GM12878 (cell line): ENCODE results near the gene GGT5. TPM values are rescaled to one million over a fixed set of nuclear protein-coding genes. Genes with fewer than 3 reads are reported as not detected.
A peak's percentile ranks its signal among the peaks of the same experiment; 100 is the strongest.
"Not testable (repeated sequence)": the region's sequence is repeated elsewhere in the genome, so short reads cannot be mapped to it uniquely, and the experiment has no call there.

Experiments used
- ATAC-seq: fragments of 200-7000 bp; cut with Tn5 transposase; 3 replicates; pipeline ENCODE4 v1.9.1; 2020; ENCODE audit warnings: mild to moderate bottlenecking, moderate library complexity
- BruUV-seq: library from RNA; stranded (reverse); fragments of 400-500 nt; replicated peaks from 2 replicates; lab custom pipeline; 2021; lab: Mats Ljungman, UMichigan
- CTCF ChIA-PET: fragments of 300-600 bp; sonication (Branson Sonifier 250); formaldehyde crosslinking; extraction: SDS; loops from one replicate; lab custom pipeline; 2021; ENCODE audit warnings: inconsistent platforms; lab: Yijun Ruan, JAX
- POLR2A ChIA-PET: fragments of 350-600 bp; formaldehyde crosslinking; extraction: SDS; loops from one replicate; lab custom pipeline; 2021; ENCODE audit warnings: inconsistent platforms; lab: Charles Lee
- RAD21 ChIA-PET: fragments of 300-600 bp; sonication (Branson Sonifier 250); formaldehyde crosslinking; loops from one replicate; lab custom pipeline; 2023; ENCODE audit warnings: antibody characterized with exemption; ENCODE audit not compliant: unreplicated experiment; lab: Charles Lee
- SMC1A ChIA-PET: fragments of 300-600 bp; sonication (Branson Sonifier 250); formaldehyde crosslinking; loops from one replicate; lab custom pipeline; 2023; ENCODE audit not compliant: unreplicated experiment, uncharacterized antibody; lab: Charles Lee
- DNase-seq: peaks from one replicate; pipeline ENCODE4 v3.0.0-alpha.2; 2011; ENCODE audit warnings: low read depth, low spot score
- FAIRE-seq: peaks from 3 replicates; lab custom pipeline; 2011; peaks lifted over from hg19 to GRCh38; lab: Jason Lieb, UNC
- H2AFZ ChIP-seq: 2 replicates; pipeline ENCODE4 v1.6.0; 2011; ENCODE audit warnings: low read depth, low read length, control low read depth; ENCODE audit not compliant: control insufficient read depth
- H3K27ac ChIP-seq: 2 replicates; pipeline ENCODE4 v1.5.1; 2011; ENCODE audit warnings: control low read depth; ENCODE audit not compliant: control insufficient read depth, insufficient read depth
- H3K27me3 ChIP-seq, 2 experiments: replicated peaks in 1 of 2; 2 replicates each; pipeline versions ENCODE4 v1.6.0 to v1.6.1; 2011; ENCODE audit warnings: low read length in 1 of 2; ENCODE audit not compliant: control insufficient read depth in 2 of 2, insufficient read depth in 2 of 2
- H3K36me3 ChIP-seq, 2 experiments: 2 replicates each; pipeline ENCODE4 v1.5.1; 2011; ENCODE audit warnings: low read length in 1 of 2; ENCODE audit not compliant: control insufficient read depth in 2 of 2, insufficient read depth in 2 of 2
- H3K4me1 ChIP-seq: 2 replicates; pipeline ENCODE4 v1.6.1; 2011; ENCODE audit warnings: mild to moderate bottlenecking, low read length, moderate library complexity, mixed read lengths; ENCODE audit not compliant: control insufficient read depth, insufficient read depth
- H3K4me2 ChIP-seq: 2 replicates; pipeline ENCODE4 v1.6.0; 2011; ENCODE audit warnings: control low read depth; ENCODE audit not compliant: control insufficient read depth, insufficient read depth
- H3K4me3 ChIP-seq: fragments of 200-600 bp; sonication (generic); 2 replicates; pipeline ENCODE4 v1.5.1; 2016
- H3K79me2 ChIP-seq: 2 replicates; pipeline ENCODE4 v1.6.0; 2011; ENCODE audit warnings: low read length; ENCODE audit not compliant: control insufficient read depth, insufficient read depth
- H3K9ac ChIP-seq: 2 replicates; pipeline ENCODE4 v1.8.0; 2011; ENCODE audit warnings: low read length, control low read depth, mixed read lengths; ENCODE audit not compliant: control insufficient read depth, insufficient read depth
- H3K9me3 ChIP-seq: replicated peaks from 3 replicates; pipeline ENCODE4 v1.5.1; 2011; ENCODE audit warnings: mild to moderate bottlenecking, low read length; ENCODE audit not compliant: control insufficient read depth, insufficient read depth
- H4K20me1 ChIP-seq: 2 replicates; pipeline ENCODE4 v1.6.0; 2011; ENCODE audit not compliant: control insufficient read depth, insufficient read depth
- CHD1 ChIP-seq: IDR thresholded peaks from 2 replicates; pipeline ENCODE4 v1.6.1; 2012; ENCODE audit warnings: low read depth, low read length, improper control_type of control experiment
- KAT2A ChIP-seq: conservative IDR thresholded peaks from 2 replicates; pipeline ENCODE4 v1.6.1; 2011; ENCODE audit warnings: low read depth, low read length; ENCODE audit not compliant: control insufficient read depth
- RB1 ChIP-seq: fragments of 450-650 bp; formaldehyde crosslinking; IDR thresholded peaks from 2 replicates; pipeline ENCODE4 v1.6.1; 2017; ENCODE audit warnings: mild to moderate bottlenecking, borderline replicate concordance
- WGBS: methylation state at CpG from one replicate; pipeline ENCODE4 v1.1.6; 2016; ENCODE audit warnings: low lambda C conversion rate; ENCODE audit not compliant: insufficient replicate concordance, insufficient coverage; ENCODE audit errors: missing lambda C conversion rate; 5-methylcytosine and 5-hydroxymethylcytosine counted together
- in situ Hi-C: fragments of 300-500 bp; cut with MboI; formaldehyde crosslinking; loops from 9 replicates; pipeline ENCODE4 v1.14.3; 2018; ENCODE audit warnings: mixed read lengths
- intact Hi-C: fragments of 100-400 bp; cut with micrococcal nuclease; formaldehyde crosslinking; loops from one replicate; pipeline ENCODE4 v1.14.2; 2022; ENCODE audit not compliant: unreplicated experiment
- polyA plus RNA-seq, 11 experiments: library from polyadenylated mRNA; depleted of rRNA in 4 of 11; unstranded in 6 of 11; stranded (reverse) in 5 of 11; fragments of >200 nt; fragmentation: Nextera tagmentation in 4 of 11; fragmentation: Illumina TruSeq in 1 of 11; extraction: Ambion mirVana in 4 of 11; extraction: Trizol in 1 of 11; gene quantifications; 1 replicate in 1 of 11; 2 replicates in 10 of 11; pipeline versions ENCODE4 v1.2.1 to v1.2.3, GENCODE V29; 2011 to 2016; ENCODE audit warnings: inconsistent platforms in 2 of 11, missing spikeins in 2 of 11, low read depth in 1 of 11
- total RNA-seq, 4 experiments: library from RNA; depleted of rRNA in 3 of 4; stranded (reverse); fragments of >200 nt in 3 of 4; fragmentation: Illumina TruSeq in 1 of 4; extraction: Trizol in 1 of 4; gene quantifications; 2 replicates each; pipeline versions ENCODE4 v1.2.1 to v1.2.3, GENCODE V29; 2013 to 2021
- TF ChIP-seq, protein P1 (sequence below): fragments of 450-650 bp; formaldehyde crosslinking; IDR thresholded peaks from 2 replicates; pipeline ENCODE4 v1.4.0; 2020; ENCODE audit warnings: mild to moderate bottlenecking, moderate library complexity

GGT5 gene
- total and polyA plus RNA-seq, 10 of the 15 experiments (the other 5 are each of a cell fraction or from before 2014, with no cell fraction given): 0.34 TPM; not detected in 9

DNA sequence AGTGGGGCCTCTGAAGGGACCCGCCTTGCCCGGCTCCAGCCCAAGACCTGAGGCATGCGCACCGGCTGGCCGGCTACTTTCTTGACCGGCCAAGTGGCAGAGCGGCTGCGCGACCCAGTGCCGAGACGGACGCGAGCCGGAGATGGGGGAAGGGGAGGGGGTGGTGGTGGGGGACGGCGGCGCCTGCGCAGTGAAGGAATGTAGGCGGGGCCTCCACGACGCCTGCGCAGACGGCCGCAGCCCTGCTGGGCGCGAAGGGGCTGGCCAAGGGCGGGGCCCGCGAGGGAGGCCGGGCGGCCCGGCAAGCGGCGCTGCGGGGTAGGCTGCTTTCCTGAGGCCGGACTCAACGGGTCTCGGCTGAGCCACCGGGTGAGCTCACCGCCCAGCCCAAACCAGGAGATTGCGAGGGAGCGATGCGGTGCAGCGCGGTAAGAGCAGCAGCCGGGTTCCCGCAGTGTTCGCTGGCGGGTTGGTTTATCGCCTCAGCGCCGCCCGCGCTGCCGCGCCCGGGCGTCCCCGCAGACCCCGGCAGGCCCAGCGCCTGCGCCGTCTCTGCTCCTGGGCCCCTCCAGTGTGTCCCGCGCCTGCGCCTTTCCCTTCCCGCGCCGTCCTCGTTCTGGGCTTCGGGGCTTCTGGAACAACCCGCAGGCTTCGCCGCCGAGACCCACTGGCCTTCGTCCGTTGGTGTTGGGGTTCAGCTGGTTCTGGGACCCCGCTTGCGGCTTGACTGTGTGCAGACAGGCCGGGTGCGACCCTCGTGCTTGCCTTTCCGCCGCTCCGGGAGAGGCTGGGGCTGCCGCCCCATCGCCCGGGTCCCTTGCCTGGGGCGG is 25.9 kb upstream of the GGT5 start, which contains the start of gene SPECC1L (continued):
- TF ChIP-seq, protein P1, sequence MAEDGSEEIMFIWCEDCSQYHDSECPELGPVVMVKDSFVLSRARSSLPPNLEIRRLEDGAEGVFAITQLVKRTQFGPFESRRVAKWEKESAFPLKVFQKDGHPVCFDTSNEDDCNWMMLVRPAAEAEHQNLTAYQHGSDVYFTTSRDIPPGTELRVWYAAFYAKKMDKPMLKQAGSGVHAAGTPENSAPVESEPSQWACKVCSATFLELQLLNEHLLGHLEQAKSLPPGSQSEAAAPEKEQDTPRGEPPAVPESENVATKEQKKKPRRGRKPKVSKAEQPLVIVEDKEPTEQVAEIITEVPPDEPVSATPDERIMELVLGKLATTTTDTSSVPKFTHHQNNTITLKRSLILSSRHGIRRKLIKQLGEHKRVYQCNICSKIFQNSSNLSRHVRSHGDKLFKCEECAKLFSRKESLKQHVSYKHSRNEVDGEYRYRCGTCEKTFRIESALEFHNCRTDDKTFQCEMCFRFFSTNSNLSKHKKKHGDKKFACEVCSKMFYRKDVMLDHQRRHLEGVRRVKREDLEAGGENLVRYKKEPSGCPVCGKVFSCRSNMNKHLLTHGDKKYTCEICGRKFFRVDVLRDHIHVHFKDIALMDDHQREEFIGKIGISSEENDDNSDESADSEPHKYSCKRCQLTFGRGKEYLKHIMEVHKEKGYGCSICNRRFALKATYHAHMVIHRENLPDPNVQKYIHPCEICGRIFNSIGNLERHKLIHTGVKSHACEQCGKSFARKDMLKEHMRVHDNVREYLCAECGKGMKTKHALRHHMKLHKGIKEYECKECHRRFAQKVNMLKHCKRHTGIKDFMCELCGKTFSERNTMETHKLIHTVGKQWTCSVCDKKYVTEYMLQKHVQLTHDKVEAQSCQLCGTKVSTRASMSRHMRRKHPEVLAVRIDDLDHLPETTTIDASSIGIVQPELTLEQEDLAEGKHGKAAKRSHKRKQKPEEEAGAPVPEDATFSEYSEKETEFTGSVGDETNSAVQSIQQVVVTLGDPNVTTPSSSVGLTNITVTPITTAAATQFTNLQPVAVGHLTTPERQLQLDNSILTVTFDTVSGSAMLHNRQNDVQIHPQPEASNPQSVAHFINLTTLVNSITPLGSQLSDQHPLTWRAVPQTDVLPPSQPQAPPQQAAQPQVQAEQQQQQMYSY (CRISPR knock-in tag): no peak
- TF ChIP-seq RB1 (peak; percentile 61; the same call in 1 of the 2 replicates), CHD1 (no peak), KAT2A (no peak)

- H3K9me3 ChIP-seq, in situ Hi-C loops, CTCF ChIA-PET, POLR2A ChIA-PET, H3K9ac ChIP-seq, H3K36me3 ChIP-seq, H2AFZ ChIP-seq, ATAC-seq, H3K27ac ChIP-seq, BruUV-seq, H3K27me3 ChIP-seq, DNase-seq, H4K20me1 ChIP-seq, H3K4me3 ChIP-seq, H3K4me2 ChIP-seq, intact Hi-C loops, SMC1A ChIA-PET, FAIRE-seq, H3K4me1 ChIP-seq, RAD21 ChIA-PET, H3K79me2 ChIP-seq: not testable (repeated sequence)
- 90% methylated on average over 6 of the region's 6 CpGs for WGBS
These were observed 21.6 kb upstream of the GGT5 start for GRCh38 chr22:24266495-24266894.
